Measurements from ENCODE around the gene PSMB5.
A peak's percentile ranks its signal among the peaks of the same experiment; 100 is the strongest.

PSMB5 gene

GRCh38 chr14:23077962-23078361 is 43.3 kb upstream of the PSMB5 start (continued):
- TF ChIP-seq SP7 (tag by site-specific recombination; IDR thresholded peaks at IDR 0.05): no peak
- no peak for TF ChIP-seq ZNF248 (tag by site-specific recombination; IDR thresholded peaks at IDR 0.05)
- TF ChIP-seq AEBP2 (tag by site-specific recombination; IDR thresholded peaks at IDR 0.05; ENCODE audit: borderline replicate concordance): no peak
- TF ChIP-seq ZNF514 (tag by site-specific recombination; IDR thresholded peaks at IDR 0.05): no peak

GRCh38 chr14:23076785-23077408 is 42.2 kb upstream of the PSMB5 start:
- Histone ChIP-seq H3K27ac (ENCODE audit: extremely low read depth, low read depth, low read length) (no peak overlapping the region), H3K4me1 (ENCODE audit: control insufficient read depth, insufficient read depth, low read length) (peaks cover 6% of the 10 kb centered on the region; the same call in 1 of the 2 replicates), H3K36me3 (ENCODE audit: control insufficient read depth in 2 of 2, insufficient read depth in 1 of 2, low read length in 2 of 2) (peaks cover 42 to 82% of the 10 kb centered on the region in 2 experiments), H3K4me3 (ENCODE audit: low read depth, low read length) (no peak overlapping the region), H3K9me3 (ENCODE audit: control insufficient read depth, insufficient read depth, low read depth, low read length) (no peaks in the 10 kb centered on the region)
- no peak for TF ChIP-seq ZBTB1 (tag by site-specific recombination; IDR thresholded peaks at IDR 0.05)
- TF ChIP-seq ZNF518A (tag by site-specific recombination; conservative IDR thresholded peaks at IDR 0.05; ENCODE audit: low read depth): no peak
- TF ChIP-seq ZNF664 (tag by site-specific recombination; IDR thresholded peaks at IDR 0.05): no peak
- TF ChIP-seq ZNF654 (tag by site-specific recombination; IDR thresholded peaks at IDR 0.05; ENCODE audit: low read depth): peak; percentile 41
- TF ChIP-seq IKZF3 (tag by site-specific recombination; IDR thresholded peaks at IDR 0.05): 0 out of 2 replicates have a peak, but pooled peaks have one; percentile 40
- no peak for TF ChIP-seq ZSCAN18 (tag by site-specific recombination; IDR thresholded peaks at IDR 0.05)
- no peak for TF ChIP-seq ZNF37A (tag by site-specific recombination; IDR thresholded peaks at IDR 0.05)
- ChIA-PET CTCF (interaction anchor here (0.5 to 4.3 kb wide), 37 partner anchors 8 to 387 kb away, joined by 3 to 44 read pairs (median 4); partner anchors contain the start of genes ACIN1, C14orf119 and SLC7A8), POLR2A (interaction anchor here (1.6 to 2.5 kb wide), 2 partner anchors 10 to 18 kb away, joined by 3 to 15 read pairs; partner anchors contain the start of genes ACIN1 and C14orf119)

GRCh38 chr14:23074906-23075305 is 40.2 kb upstream of the PSMB5 start:
- no peaks in the 10 kb centered on the region for H3K9me3 ChIP-seq (ENCODE audit: control insufficient read depth, insufficient read depth, low read depth, low read length)
- H3K36me3 ChIP-seq (ENCODE audit: control insufficient read depth in 2 of 2, insufficient read depth in 1 of 2, low read length in 2 of 2): peaks cover 23 to 62% of the 10 kb centered on the region in 2 experiments
- CTCF ChIA-PET: interaction anchor here (0.6 to 1.0 kb wide), 5 partner anchors 8 to 1296 kb away, joined by 3 read pairs; no protein-coding TSS in a partner anchor
- no peak overlapping the region for H3K27ac ChIP-seq (ENCODE audit: extremely low read depth, low read depth, low read length)
- POLR2A ChIA-PET: no interaction called here
- peaks cover 10% of the 10 kb centered on the region for H3K4me1 ChIP-seq (ENCODE audit: control insufficient read depth, insufficient read depth, low read length)
- no peak overlapping the region for H3K4me3 ChIP-seq (ENCODE audit: low read depth, low read length)
- TF ChIP-seq ZNF843 (tag by site-specific recombination; IDR thresholded peaks at IDR 0.05) (no peak), SP2 (tag by site-specific recombination; IDR thresholded peaks at IDR 0.05) (no peak), HOXA7 (CRISPR knock-in tag; IDR thresholded peaks at IDR 0.05; ENCODE audit: borderline replicate concordance) (no peak), ZNF624 (tag by site-specific recombination; IDR thresholded peaks at IDR 0.05) (no peak), ZNF112 (tag by site-specific recombination; IDR thresholded peaks at IDR 0.05) (no peak), ZNF701 (tag by site-specific recombination; IDR thresholded peaks at IDR 0.05) (no peak), ZNF239 (tag by site-specific recombination; IDR thresholded peaks at IDR 0.05) (no peak), HIC1 (tag by site-specific recombination; IDR thresholded peaks at IDR 0.05) (no peak), CTCF (tag by site-specific recombination; IDR thresholded peaks at IDR 0.05) (no peak), FEZF1 (tag by site-specific recombination; IDR thresholded peaks at IDR 0.05) (no peak), ZNF768 (tag by site-specific recombination; IDR thresholded peaks at IDR 0.05) (no peak)

All from HEK293 (cell line).